Tibial nerve (tissue), 4 donors: ENCODE results near the gene HSD17B1.

Experiments
- EP300 ChIP-seq, 2 donors: sonication (generic); formaldehyde crosslinking; IDR thresholded peaks; one replicate each; pipeline ENCODE4 v1.6.1; 2017; ENCODE audit warnings: antibody characterized with exemption in 2 of 2, mild to moderate bottlenecking in 1 of 2
- TF ChIP-seq, protein P1 (sequence below), 5 experiments: fragments of 200-600 bp in 3 of 5; fragments of 450-650 bp in 2 of 5; sonication (generic) in 3 of 5; IDR thresholded peaks; one replicate each; pipeline ENCODE4 v1.5.1; 2016 to 2019; ENCODE audit warnings: antibody characterized with exemption in 5 of 5, mild to moderate bottlenecking in 3 of 5, moderate library complexity in 2 of 5

DNA sequence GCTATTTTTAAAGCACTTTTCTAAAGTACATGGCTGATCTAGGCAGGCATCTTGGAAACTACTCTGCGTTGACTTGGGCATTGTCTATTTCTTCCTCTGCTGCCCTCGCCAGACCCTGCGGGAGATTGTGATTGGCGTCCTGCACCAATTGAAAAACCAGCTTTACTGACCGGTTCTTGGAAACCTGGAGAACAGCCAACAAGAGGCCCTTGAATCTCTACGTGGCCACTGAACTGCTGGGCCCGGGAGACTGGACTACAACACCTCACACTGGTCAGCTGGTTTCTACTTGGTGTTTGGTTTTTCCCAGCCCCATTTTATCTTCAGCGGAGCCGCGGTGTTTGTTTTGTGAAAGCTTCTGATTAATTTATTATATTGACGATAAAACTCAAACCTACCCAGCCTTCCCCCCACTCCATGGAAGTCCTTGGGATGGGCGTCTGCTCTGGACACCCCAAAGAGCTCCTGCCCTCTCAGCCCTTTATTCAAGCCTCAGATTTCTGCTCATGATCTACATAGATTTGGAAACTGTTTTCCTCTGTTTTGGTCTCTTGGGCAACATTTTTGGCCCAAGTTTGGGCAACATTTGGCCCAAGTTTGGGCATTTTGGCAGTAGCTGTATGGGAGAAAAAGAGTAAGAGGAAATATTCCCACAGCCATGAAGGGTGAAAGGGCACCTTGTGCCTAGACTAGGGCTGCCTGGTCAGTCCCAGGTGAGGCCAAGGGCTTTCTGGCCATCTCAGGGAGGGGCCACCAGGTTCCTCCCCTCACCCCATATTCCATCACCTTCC is 18.9 kb downstream of the HSD17B1 start:
- TF ChIP-seq EP300 (IDR thresholded peaks at IDR 0.05), result no peak
- TF ChIP-seq, protein P1, sequence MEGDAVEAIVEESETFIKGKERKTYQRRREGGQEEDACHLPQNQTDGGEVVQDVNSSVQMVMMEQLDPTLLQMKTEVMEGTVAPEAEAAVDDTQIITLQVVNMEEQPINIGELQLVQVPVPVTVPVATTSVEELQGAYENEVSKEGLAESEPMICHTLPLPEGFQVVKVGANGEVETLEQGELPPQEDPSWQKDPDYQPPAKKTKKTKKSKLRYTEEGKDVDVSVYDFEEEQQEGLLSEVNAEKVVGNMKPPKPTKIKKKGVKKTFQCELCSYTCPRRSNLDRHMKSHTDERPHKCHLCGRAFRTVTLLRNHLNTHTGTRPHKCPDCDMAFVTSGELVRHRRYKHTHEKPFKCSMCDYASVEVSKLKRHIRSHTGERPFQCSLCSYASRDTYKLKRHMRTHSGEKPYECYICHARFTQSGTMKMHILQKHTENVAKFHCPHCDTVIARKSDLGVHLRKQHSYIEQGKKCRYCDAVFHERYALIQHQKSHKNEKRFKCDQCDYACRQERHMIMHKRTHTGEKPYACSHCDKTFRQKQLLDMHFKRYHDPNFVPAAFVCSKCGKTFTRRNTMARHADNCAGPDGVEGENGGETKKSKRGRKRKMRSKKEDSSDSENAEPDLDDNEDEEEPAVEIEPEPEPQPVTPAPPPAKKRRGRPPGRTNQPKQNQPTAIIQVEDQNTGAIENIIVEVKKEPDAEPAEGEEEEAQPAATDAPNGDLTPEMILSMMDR (IDR thresholded peaks at IDR 0.05), result no peak
